Measurements from ENCODE around the gene ELP5.

The ELP5 gene

DNA sequence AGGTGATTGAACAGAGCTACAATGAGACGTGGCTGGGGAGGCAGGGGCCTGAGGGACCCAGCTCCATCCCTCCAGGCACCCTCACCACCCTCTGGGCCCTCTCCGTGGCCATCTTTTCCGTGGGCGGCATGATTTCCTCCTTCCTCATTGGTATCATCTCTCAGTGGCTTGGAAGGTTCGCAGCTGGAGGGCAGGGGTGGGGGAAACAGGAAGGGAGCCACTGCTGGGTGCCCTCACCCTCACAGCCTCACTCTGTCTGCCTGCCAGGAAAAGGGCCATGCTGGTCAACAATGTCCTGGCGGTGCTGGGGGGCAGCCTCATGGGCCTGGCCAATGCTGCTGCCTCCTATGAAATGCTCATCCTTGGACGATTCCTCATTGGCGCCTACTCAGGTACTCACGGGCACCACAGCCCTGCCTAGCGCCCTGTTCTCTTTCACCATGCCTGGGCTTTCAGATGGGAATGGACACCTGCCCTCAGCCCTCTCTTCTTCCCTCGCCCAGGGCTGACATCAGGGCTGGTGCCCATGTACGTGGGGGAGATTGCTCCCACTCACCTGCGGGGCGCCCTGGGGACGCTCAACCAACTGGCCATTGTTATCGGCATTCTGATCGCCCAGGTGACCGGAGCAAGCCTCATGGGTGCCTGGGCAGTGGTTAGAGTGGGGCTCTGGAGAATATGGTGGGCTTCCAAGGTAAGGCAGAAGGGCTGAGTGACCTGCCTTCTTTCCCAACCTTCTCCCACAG is 31.6 kb downstream of the ELP5 start:
- DNase-seq (ENCODE audit: low read depth in 1 of 2, low spot score in 1 of 2), result no peak
- H3K27me3 ChIP-seq (ENCODE audit: insufficient read depth, poor library complexity, severe bottlenecking), result no peaks in the 10 kb centered on the region
- no peak overlapping the region for H3K27ac ChIP-seq (replicated peaks)
- no peak overlapping the region for H3K4me3 ChIP-seq (replicated peaks; ENCODE audit: insufficient read depth, low read length)
- TF ChIP-seq, protein P1, sequence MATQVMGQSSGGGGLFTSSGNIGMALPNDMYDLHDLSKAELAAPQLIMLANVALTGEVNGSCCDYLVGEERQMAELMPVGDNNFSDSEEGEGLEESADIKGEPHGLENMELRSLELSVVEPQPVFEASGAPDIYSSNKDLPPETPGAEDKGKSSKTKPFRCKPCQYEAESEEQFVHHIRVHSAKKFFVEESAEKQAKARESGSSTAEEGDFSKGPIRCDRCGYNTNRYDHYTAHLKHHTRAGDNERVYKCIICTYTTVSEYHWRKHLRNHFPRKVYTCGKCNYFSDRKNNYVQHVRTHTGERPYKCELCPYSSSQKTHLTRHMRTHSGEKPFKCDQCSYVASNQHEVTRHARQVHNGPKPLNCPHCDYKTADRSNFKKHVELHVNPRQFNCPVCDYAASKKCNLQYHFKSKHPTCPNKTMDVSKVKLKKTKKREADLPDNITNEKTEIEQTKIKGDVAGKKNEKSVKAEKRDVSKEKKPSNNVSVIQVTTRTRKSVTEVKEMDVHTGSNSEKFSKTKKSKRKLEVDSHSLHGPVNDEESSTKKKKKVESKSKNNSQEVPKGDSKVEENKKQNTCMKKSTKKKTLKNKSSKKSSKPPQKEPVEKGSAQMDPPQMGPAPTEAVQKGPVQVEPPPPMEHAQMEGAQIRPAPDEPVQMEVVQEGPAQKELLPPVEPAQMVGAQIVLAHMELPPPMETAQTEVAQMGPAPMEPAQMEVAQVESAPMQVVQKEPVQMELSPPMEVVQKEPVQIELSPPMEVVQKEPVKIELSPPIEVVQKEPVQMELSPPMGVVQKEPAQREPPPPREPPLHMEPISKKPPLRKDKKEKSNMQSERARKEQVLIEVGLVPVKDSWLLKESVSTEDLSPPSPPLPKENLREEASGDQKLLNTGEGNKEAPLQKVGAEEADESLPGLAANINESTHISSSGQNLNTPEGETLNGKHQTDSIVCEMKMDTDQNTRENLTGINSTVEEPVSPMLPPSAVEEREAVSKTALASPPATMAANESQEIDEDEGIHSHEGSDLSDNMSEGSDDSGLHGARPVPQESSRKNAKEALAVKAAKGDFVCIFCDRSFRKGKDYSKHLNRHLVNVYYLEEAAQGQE (IDR thresholded peaks at IDR 0.05; ENCODE audit: insufficient replicate concordance, low read depth), result no peak
- no peak for TF ChIP-seq POLR2AphosphoS5 (IDR thresholded peaks at IDR 0.05; ENCODE audit: low read depth)
- TF ChIP-seq, protein P2, sequence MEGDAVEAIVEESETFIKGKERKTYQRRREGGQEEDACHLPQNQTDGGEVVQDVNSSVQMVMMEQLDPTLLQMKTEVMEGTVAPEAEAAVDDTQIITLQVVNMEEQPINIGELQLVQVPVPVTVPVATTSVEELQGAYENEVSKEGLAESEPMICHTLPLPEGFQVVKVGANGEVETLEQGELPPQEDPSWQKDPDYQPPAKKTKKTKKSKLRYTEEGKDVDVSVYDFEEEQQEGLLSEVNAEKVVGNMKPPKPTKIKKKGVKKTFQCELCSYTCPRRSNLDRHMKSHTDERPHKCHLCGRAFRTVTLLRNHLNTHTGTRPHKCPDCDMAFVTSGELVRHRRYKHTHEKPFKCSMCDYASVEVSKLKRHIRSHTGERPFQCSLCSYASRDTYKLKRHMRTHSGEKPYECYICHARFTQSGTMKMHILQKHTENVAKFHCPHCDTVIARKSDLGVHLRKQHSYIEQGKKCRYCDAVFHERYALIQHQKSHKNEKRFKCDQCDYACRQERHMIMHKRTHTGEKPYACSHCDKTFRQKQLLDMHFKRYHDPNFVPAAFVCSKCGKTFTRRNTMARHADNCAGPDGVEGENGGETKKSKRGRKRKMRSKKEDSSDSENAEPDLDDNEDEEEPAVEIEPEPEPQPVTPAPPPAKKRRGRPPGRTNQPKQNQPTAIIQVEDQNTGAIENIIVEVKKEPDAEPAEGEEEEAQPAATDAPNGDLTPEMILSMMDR (IDR thresholded peaks at IDR 0.05; ENCODE audit: insufficient read depth, low read length), result no peak
- no peak for TF ChIP-seq SPI1 (IDR thresholded peaks at IDR 0.05; ENCODE audit: borderline replicate concordance, low read depth)
- TF ChIP-seq GABPA (IDR thresholded peaks at IDR 0.05; ENCODE audit: low read depth), result no peak

DNA sequence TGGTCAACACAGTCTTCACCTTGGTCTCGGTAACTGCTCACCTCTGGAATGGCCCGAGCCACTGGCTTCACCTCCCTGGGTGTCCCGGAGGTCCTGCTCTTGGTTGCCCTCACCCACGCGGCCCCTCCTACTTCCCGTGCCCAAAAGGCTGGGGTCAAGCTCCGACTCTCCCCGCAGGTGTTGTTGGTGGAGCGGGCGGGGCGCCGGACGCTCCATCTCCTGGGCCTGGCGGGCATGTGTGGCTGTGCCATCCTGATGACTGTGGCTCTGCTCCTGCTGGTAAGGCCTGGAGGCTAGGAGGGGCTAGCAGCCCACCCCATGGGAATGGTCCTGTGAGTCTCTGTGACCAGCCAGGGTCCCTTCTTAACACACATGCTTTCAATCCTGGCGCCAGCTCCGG is 32.9 kb downstream of the ELP5 start:
- TF ChIP-seq, protein P1 (IDR thresholded peaks at IDR 0.05; ENCODE audit: insufficient replicate concordance, low read depth), result no peak
- H3K27me3 ChIP-seq (ENCODE audit: insufficient read depth, poor library complexity, severe bottlenecking), result no peaks in the 10 kb centered on the region

DNA sequence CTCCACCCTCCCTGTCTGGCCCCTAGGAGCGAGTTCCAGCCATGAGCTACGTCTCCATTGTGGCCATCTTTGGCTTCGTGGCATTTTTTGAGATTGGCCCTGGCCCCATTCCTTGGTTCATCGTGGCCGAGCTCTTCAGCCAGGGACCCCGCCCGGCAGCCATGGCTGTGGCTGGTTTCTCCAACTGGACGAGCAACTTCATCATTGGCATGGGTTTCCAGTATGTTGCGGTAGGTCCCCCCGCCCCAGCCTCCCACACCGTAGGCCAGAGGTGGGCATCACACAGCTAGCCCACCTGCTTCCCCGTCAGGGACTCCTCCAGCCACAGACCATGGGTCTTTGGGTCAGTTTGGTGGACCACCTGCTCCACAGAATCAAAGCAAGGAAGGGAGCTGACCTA is 33.7 kb downstream of the ELP5 start:
- no peaks in the 10 kb centered on the region for H3K27me3 ChIP-seq (ENCODE audit: insufficient read depth, poor library complexity, severe bottlenecking)
- TF ChIP-seq SPI1 (IDR thresholded peaks at IDR 0.05; ENCODE audit: borderline replicate concordance, low read depth), result no peak
- no peak for TF ChIP-seq POLR2AphosphoS5 (IDR thresholded peaks at IDR 0.05; ENCODE audit: low read depth)
- TF ChIP-seq, protein P1 (IDR thresholded peaks at IDR 0.05; ENCODE audit: insufficient replicate concordance, low read depth), result no peak
- TF ChIP-seq, protein P2 (IDR thresholded peaks at IDR 0.05; ENCODE audit: insufficient read depth, low read length), result no peak
- TF ChIP-seq GABPA (IDR thresholded peaks at IDR 0.05; ENCODE audit: low read depth), result no peak
- no peak overlapping the region for H3K4me3 ChIP-seq (replicated peaks; ENCODE audit: insufficient read depth, low read length)
- H3K27ac ChIP-seq (replicated peaks), result no peak overlapping the region
- DNase-seq (ENCODE audit: low read depth in 1 of 2, low spot score in 1 of 2), result no peak

More for the DNA sequence above, 32.9 kb downstream of the ELP5 start:
- Histone ChIP-seq H3K4me3 (replicated peaks; ENCODE audit: insufficient read depth, low read length) (no peak overlapping the region), H3K27ac (replicated peaks) (no peak overlapping the region)
- DNase-seq (ENCODE audit: low read depth in 1 of 2, low spot score in 1 of 2), result no peak
